Tibial nerve (tissue), 4 donors: Measurements from ENCODE around the gene CDO1.

Experiments
- CTCF ChIP-seq, 5 experiments: fragments of 200-600 bp in 3 of 5; fragments of 450-650 bp in 2 of 5; sonication (generic) in 3 of 5; IDR thresholded peaks; one replicate each; pipeline ENCODE4 v1.5.1; 2016 to 2019; ENCODE audit warnings: antibody characterized with exemption in 5 of 5, mild to moderate bottlenecking in 3 of 5, moderate library complexity in 2 of 5
- EP300 ChIP-seq, 2 donors: sonication (generic); formaldehyde crosslinking; IDR thresholded peaks; one replicate each; pipeline ENCODE4 v1.6.1; 2017; ENCODE audit warnings: antibody characterized with exemption in 2 of 2, mild to moderate bottlenecking in 1 of 2

- no peak for TF ChIP-seq CTCF (IDR thresholded peaks at IDR 0.05)
- no peak for TF ChIP-seq EP300 (IDR thresholded peaks at IDR 0.05)
These were observed 4.1 kb downstream of the CDO1 start for GRCh38 chr5:115812372-115812771.
